KMS-11 (cell line): ENCODE data around the gene CUEDC1.

Source experiments
- H2AFZ ChIP-seq: fragments of 200-600 bp; sonication (generic); 2 replicates; pipeline ENCODE4 v1.6.1; 2016; ENCODE audit warnings: antibody characterized with exemption, mixed run types, low read depth
- H3K27ac ChIP-seq: fragments of 200-600 bp; sonication (generic); 2 replicates; pipeline ENCODE4 v1.6.1; 2016; ENCODE audit warnings: mild to moderate bottlenecking, mixed run types
- H3K27me3 ChIP-seq: fragments of 200-600 bp; sonication (generic); 2 replicates; pipeline ENCODE4 v1.6.1; 2017; ENCODE audit warnings: mild to moderate bottlenecking, low read depth, mixed run types, moderate library complexity; ENCODE audit not compliant: insufficient read depth
- H3K36me3 ChIP-seq: fragments of 200-600 bp; sonication (generic); 2 replicates; pipeline ENCODE4 v1.6.1; 2017; ENCODE audit warnings: mild to moderate bottlenecking, mixed run types; ENCODE audit not compliant: insufficient read depth
- H3K4me1 ChIP-seq: fragments of 200-600 bp; sonication (generic); 2 replicates; pipeline ENCODE4 v1.6.1; 2016; ENCODE audit warnings: mild to moderate bottlenecking, low read depth, mixed run types; ENCODE audit not compliant: poor library complexity, severe bottlenecking
- H3K4me2 ChIP-seq: fragments of 200-600 bp; sonication (generic); 2 replicates; pipeline ENCODE4 v1.7.0; 2016; ENCODE audit warnings: mild to moderate bottlenecking, mixed run types
- H3K4me3 ChIP-seq: fragments of 200-600 bp; sonication (generic); IDR thresholded peaks from 2 replicates; pipeline ENCODE4 v1.6.1; 2017; ENCODE audit warnings: low read depth, low read length, mixed read lengths; ENCODE audit not compliant: insufficient read depth
- H3K79me2 ChIP-seq: fragments of 200-600 bp; sonication (generic); 2 replicates; pipeline ENCODE4 v1.6.1; 2016; ENCODE audit warnings: low read depth, mixed run types; ENCODE audit not compliant: insufficient read depth
- H3K9ac ChIP-seq: fragments of 200-600 bp; sonication (generic); 2 replicates; pipeline ENCODE4 v1.6.1; 2016; ENCODE audit warnings: mild to moderate bottlenecking, mixed run types
- H4K20me1 ChIP-seq: fragments of 200-600 bp; sonication (generic); 2 replicates; pipeline ENCODE4 v1.6.1; 2016; ENCODE audit warnings: mild to moderate bottlenecking, mixed run types; ENCODE audit not compliant: insufficient read depth
- TF ChIP-seq, protein P1 (sequence below): fragments of 200-600 bp; sonication (generic); conservative IDR thresholded peaks from 2 replicates; pipeline ENCODE4 v1.6.1; 2017; ENCODE audit warnings: low read depth, mild to moderate bottlenecking, antibody characterized with exemption, low read length, moderate library complexity, mixed read lengths

The CUEDC1 gene

DNA sequence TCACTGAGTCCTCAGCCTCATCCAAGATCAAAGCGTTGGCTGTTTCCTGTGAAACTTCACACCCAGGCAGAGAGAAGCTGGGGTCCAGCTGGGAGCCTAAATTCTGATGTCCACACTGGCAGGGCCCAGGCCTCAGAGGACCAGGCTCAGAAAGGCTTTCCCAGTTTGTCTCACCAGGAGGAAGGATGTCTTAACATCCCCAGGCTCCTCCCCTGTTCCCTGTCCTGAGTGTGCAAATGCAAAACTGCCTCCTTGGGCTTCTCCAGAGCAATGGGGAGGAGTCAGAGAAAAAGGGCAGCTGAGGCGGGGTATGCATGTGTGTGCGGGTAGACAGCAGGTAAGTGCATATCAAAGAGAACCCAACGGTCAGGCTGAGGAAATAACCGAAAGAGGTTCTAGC, 45.7 kb downstream of the CUEDC1 start:
- H3K27ac ChIP-seq = no peak overlapping the region

DNA sequence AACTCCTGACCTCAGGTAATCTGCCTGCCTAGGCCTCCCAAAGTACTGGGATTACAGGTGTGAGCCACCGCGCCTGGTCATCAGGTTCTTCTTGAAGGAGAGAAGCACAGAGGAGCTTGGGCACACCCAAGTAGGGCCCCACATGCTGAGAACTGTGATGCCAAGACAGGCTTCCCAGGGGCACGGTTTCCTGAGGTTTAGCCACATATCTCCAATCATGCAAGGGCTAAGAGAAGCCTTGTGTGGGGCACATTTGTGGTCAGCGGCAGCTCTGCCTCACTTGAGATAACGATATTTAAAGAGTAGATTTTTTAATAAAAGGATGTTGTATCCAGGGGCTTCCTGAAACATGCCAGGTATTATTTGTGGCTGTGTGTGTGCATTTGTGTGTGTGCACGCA, 46.9 kb downstream of the CUEDC1 start:
- Histone ChIP-seq H3K27me3 (no peaks in the 10 kb centered on the region), H3K36me3 (no peaks in the 10 kb centered on the region), H3K79me2 (no peaks in the 10 kb centered on the region), H3K4me1 (peaks cover 26% of the 10 kb centered on the region), H3K9ac (no peak overlapping the region), H4K20me1 (no peaks in the 10 kb centered on the region), H3K27ac (no peak overlapping the region), H3K4me3 (no peak overlapping the region), H3K4me2 (no peak overlapping the region), H2AFZ (no peak overlapping the region)
- TF ChIP-seq, protein P1, sequence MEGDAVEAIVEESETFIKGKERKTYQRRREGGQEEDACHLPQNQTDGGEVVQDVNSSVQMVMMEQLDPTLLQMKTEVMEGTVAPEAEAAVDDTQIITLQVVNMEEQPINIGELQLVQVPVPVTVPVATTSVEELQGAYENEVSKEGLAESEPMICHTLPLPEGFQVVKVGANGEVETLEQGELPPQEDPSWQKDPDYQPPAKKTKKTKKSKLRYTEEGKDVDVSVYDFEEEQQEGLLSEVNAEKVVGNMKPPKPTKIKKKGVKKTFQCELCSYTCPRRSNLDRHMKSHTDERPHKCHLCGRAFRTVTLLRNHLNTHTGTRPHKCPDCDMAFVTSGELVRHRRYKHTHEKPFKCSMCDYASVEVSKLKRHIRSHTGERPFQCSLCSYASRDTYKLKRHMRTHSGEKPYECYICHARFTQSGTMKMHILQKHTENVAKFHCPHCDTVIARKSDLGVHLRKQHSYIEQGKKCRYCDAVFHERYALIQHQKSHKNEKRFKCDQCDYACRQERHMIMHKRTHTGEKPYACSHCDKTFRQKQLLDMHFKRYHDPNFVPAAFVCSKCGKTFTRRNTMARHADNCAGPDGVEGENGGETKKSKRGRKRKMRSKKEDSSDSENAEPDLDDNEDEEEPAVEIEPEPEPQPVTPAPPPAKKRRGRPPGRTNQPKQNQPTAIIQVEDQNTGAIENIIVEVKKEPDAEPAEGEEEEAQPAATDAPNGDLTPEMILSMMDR = no peak

More for the DNA sequence above, 45.7 kb downstream of the CUEDC1 start:
- Histone ChIP-seq H3K36me3 (no peaks in the 10 kb centered on the region), H3K27me3 (no peaks in the 10 kb centered on the region), H4K20me1 (no peaks in the 10 kb centered on the region), H3K9ac (no peak overlapping the region), H3K4me1 (peaks cover 13% of the 10 kb centered on the region), H3K4me2 (no peak overlapping the region), H3K79me2 (no peaks in the 10 kb centered on the region), H2AFZ (no peak overlapping the region), H3K4me3 (no peak overlapping the region)
- TF ChIP-seq, protein P1 = no peak

DNA sequence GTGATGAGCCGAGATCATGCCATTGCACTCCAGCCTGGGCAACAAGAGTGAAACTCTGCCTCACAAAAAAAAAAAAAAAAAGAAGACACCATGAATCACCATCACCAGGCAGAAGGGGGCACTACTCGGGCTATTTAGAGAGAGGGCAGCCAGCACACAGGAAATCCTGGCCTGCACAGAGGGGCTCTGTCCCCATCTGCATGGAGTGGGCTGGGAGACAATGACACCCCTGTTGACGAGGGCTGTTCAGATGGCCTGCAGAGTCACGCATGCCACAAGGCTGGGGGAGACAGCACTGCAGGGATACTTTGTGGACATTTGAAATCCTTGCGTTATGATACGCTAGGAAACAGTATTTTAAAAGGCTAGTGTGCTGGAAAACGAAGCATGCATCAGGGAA, 48.3 kb downstream of the CUEDC1 start:
- Histone ChIP-seq H3K9ac (no peak overlapping the region), H3K4me2 (no peak overlapping the region)

DNA sequence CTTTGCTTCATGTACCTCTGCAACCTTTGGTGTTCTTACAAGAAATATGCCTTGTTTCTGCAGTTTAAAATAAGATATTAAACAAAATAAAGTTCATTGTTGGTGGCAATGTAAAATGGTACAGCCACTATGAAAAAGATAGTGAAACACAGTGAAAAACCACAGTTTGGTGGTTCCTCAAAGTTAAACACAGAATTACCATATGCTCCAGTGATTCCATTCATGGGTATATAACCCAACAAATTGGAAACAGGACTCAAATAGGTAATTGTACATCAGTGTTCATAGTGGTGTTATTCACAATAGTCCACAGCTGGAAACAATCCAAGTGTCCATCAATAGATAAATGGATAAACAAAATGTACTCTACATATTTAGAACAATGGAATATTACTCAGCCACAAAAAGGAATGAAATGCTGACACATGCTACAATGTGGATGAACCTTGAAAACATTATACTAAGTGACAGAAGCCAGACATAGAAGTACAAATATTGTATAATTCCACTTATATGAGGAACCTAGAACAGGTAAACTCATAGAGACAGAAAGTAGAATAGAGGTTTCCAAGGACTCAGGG, 49.2 kb downstream of the CUEDC1 start:
- no peak overlapping the region for H3K4me3 ChIP-seq
- H3K4me2 ChIP-seq = 0 out of 2 replicates have a peak overlapping the region, but pooled peaks have one; percentile 5
- H3K79me2 ChIP-seq = no peaks in the 10 kb centered on the region
- no peaks in the 10 kb centered on the region for H3K36me3 ChIP-seq
- H2AFZ ChIP-seq = no peak overlapping the region
- TF ChIP-seq, protein P1 = no peak
- H3K27me3 ChIP-seq = no peaks in the 10 kb centered on the region
- H4K20me1 ChIP-seq = no peaks in the 10 kb centered on the region
- H3K9ac ChIP-seq = no peak overlapping the region
- peaks cover 49% of the 10 kb centered on the region for H3K4me1 ChIP-seq
- no peak overlapping the region for H3K27ac ChIP-seq

More for the DNA sequence above, 48.3 kb downstream of the CUEDC1 start:
- Histone ChIP-seq H3K27me3 (no peaks in the 10 kb centered on the region), H3K36me3 (no peaks in the 10 kb centered on the region), H2AFZ (no peak overlapping the region), H3K4me1 (peaks cover 39% of the 10 kb centered on the region), H3K27ac (no peak overlapping the region), H3K79me2 (no peaks in the 10 kb centered on the region), H4K20me1 (no peaks in the 10 kb centered on the region), H3K4me3 (no peak overlapping the region)
- TF ChIP-seq, protein P1 = no peak
